IMR-90 (cell line): ENCODE data around the gene VWA7. TPM values are rescaled to one million over a fixed set of nuclear protein-coding genes. Genes with fewer than 3 reads are reported as not detected.

Experiments used
- ATAC-seq: fragments of 200-7000 bp; cut with Tn5 transposase; 2 replicates; pipeline ENCODE4 v1.9.1; 2020; ENCODE audit warnings: low read depth, mild to moderate bottlenecking, moderate library complexity
- BruUV-seq: library from RNA; stranded (reverse); fragments of 400-500 nt; replicated peaks from 2 replicates; lab custom pipeline; 2021; lab: Mats Ljungman, UMichigan
- CTCF ChIA-PET: fragments of 300-600 bp; formaldehyde crosslinking; extraction: SDS; loops from one replicate; lab custom pipeline; 2021; ENCODE audit warnings: antibody characterized with exemption; lab: Yijun Ruan, JAX
- POLR2A ChIA-PET: fragments of 300-600 bp; sonication (Branson Sonifier 250); formaldehyde crosslinking; loops from one replicate; lab custom pipeline; 2022; ENCODE audit warnings: antibody characterized with exemption; ENCODE audit not compliant: unreplicated experiment; lab: Charles Lee
- DNase-seq: peaks from one replicate; pipeline ENCODE4 v3.0.0; 2013
- H2AFZ ChIP-seq: replicated peaks from 2 replicates; pipeline ENCODE3; 2013; ENCODE audit warnings: low read length, mild to moderate bottlenecking; ENCODE audit not compliant: poor library complexity
- H2AK5ac ChIP-seq: 2 replicates; pipeline ENCODE4 v1.6.1; 2013; ENCODE audit warnings: low read depth, low read length, inconsistent platforms
- H2AK9ac ChIP-seq: replicated peaks from 2 replicates; pipeline ENCODE3; 2013; ENCODE audit warnings: mild to moderate bottlenecking, low read depth, low read length, moderate library complexity; ENCODE audit not compliant: poor library complexity
- H2BK120ac ChIP-seq: 2 replicates; pipeline ENCODE4 v1.6.1; 2013; ENCODE audit warnings: low read depth, low read length, inconsistent platforms
- H2BK15ac ChIP-seq: 3 replicates; pipeline ENCODE4 v1.6.1; 2013; ENCODE audit warnings: low read depth, low read length, inconsistent platforms
- H2BK20ac ChIP-seq: 2 replicates; pipeline ENCODE4 v1.6.1; 2013; ENCODE audit warnings: low read depth, mild to moderate bottlenecking, inconsistent platforms, low read length, moderate library complexity
- H2BK5ac ChIP-seq: 2 replicates; pipeline ENCODE4 v1.6.1; 2013; ENCODE audit warnings: mild to moderate bottlenecking, low read depth, low read length, inconsistent platforms; ENCODE audit not compliant: poor library complexity, severe bottlenecking
- H3K14ac ChIP-seq: replicated peaks from 2 replicates; pipeline ENCODE4 v1.6.1; 2013; ENCODE audit warnings: low read depth, low read length, inconsistent platforms
- H3K18ac ChIP-seq: 2 replicates; pipeline ENCODE4 v1.6.1; 2013; ENCODE audit warnings: low read depth, low read length, control low read depth
- H3K23ac ChIP-seq: 2 replicates; pipeline ENCODE4 v1.6.1; 2013; ENCODE audit warnings: low read depth, low read length, inconsistent platforms
- H3K27ac ChIP-seq: 2 replicates; pipeline ENCODE4 v1.5.1; 2013; ENCODE audit warnings: mild to moderate bottlenecking, control low read depth, low read length; ENCODE audit not compliant: insufficient read depth
- H3K27me3 ChIP-seq: 2 replicates; pipeline ENCODE4 v1.6.1; 2013; ENCODE audit warnings: low read length; ENCODE audit not compliant: control insufficient read depth, insufficient read depth
- H3K36me3 ChIP-seq: 2 replicates; pipeline ENCODE4 v1.6.1; 2013; ENCODE audit warnings: low read length, mixed read lengths; ENCODE audit not compliant: control insufficient read depth, insufficient read depth
- H3K4ac ChIP-seq: 2 replicates; pipeline ENCODE4 v1.6.1; 2013; ENCODE audit warnings: low read depth, low read length, inconsistent platforms
- H3K4me1 ChIP-seq: 2 replicates; pipeline ENCODE4 v1.6.1; 2013; ENCODE audit warnings: low read length, mixed read lengths; ENCODE audit not compliant: control insufficient read depth, insufficient read depth
- H3K4me2 ChIP-seq: 2 replicates; pipeline ENCODE4 v1.6.1; 2013; ENCODE audit warnings: low read depth, mild to moderate bottlenecking, control low read depth, low read length, moderate library complexity
- H3K4me3 ChIP-seq: 2 replicates; pipeline ENCODE4 v1.5.1; 2013; ENCODE audit warnings: low read depth, mild to moderate bottlenecking, control low read depth, low read length, moderate library complexity; ENCODE audit not compliant: insufficient read depth
- H3K56ac ChIP-seq: 2 replicates; pipeline ENCODE4 v1.6.1; 2013; ENCODE audit warnings: low read length, inconsistent platforms; ENCODE audit not compliant: insufficient read depth; ENCODE audit errors: extremely low read depth
- H3K79me1 ChIP-seq, 2 experiments: 2 replicates each; pipeline ENCODE4 v1.6.1; 2013; ENCODE audit warnings: low read length in 2 of 2, inconsistent platforms in 1 of 2, low read depth in 1 of 2
- H3K9ac ChIP-seq: 2 replicates; pipeline ENCODE4 v1.6.1; 2013; ENCODE audit warnings: low read depth, low read length, control low read depth
- H3K9me1 ChIP-seq: 2 replicates; pipeline ENCODE4 v1.6.1; 2013; ENCODE audit warnings: low read length, inconsistent platforms; ENCODE audit not compliant: insufficient read depth
- H3K9me3 ChIP-seq: 2 replicates; pipeline ENCODE4 v1.6.1; 2013; ENCODE audit warnings: low read length; ENCODE audit not compliant: control insufficient read depth, insufficient read depth
- H4K20me1 ChIP-seq: 2 replicates; pipeline ENCODE4 v1.6.1; 2013; ENCODE audit warnings: low read length, inconsistent platforms; ENCODE audit not compliant: insufficient read depth
- H4K5ac ChIP-seq: 2 replicates; pipeline ENCODE4 v1.6.1; 2013; ENCODE audit warnings: mild to moderate bottlenecking, low read depth, low read length, control low read depth
- H4K8ac ChIP-seq, 2 experiments: 2 replicates each; pipeline ENCODE4 v1.6.1; 2013; ENCODE audit warnings: low read depth in 2 of 2, low read length in 2 of 2, control low read depth in 1 of 2, inconsistent platforms in 1 of 2
- H4K91ac ChIP-seq: 2 replicates; pipeline ENCODE4 v1.6.1; 2013; ENCODE audit warnings: low read depth, low read length, inconsistent platforms; ENCODE audit not compliant: insufficient read depth
- BHLHE40 ChIP-seq: fragments of 150-350 bp; IDR thresholded peaks from 2 replicates; pipeline ENCODE4 v1.6.1; 2016; ENCODE audit warnings: mild to moderate bottlenecking, low read depth, low read length
- CEBPB ChIP-seq: IDR thresholded peaks from 2 replicates; pipeline ENCODE4 v1.6.1; 2012; ENCODE audit warnings: low read depth, low read length, improper control_type of control experiment
- CHD1 ChIP-seq: IDR thresholded peaks from 2 replicates; pipeline ENCODE4 v1.6.1; 2012; ENCODE audit warnings: low read depth, low read length, improper control_type of control experiment
- CTCF ChIP-seq: conservative IDR thresholded peaks from 2 replicates; pipeline ENCODE4 v1.5.1; 2012; ENCODE audit warnings: mild to moderate bottlenecking, low read depth, low read length, improper control_type of control experiment
- ELK1 ChIP-seq: fragments of 150-350 bp; IDR thresholded peaks from 2 replicates; pipeline ENCODE4 v1.6.1; 2016; ENCODE audit warnings: low read depth, mild to moderate bottlenecking, low read length, moderate library complexity, borderline replicate concordance
- FOS ChIP-seq: fragments of 150-350 bp; IDR thresholded peaks from 2 replicates; pipeline ENCODE4 v1.6.1; 2016; ENCODE audit warnings: low read depth, low read length
- MAFK ChIP-seq: IDR thresholded peaks from 2 replicates; pipeline ENCODE4 v1.6.1; 2012; ENCODE audit warnings: low read depth, low read length, improper control_type of control experiment
- MAZ ChIP-seq: IDR thresholded peaks from 2 replicates; pipeline ENCODE4 v1.6.1; 2012; ENCODE audit warnings: low read depth, mild to moderate bottlenecking, low read length, improper control_type of control experiment, moderate library complexity, borderline replicate concordance
- NFE2L2 ChIP-seq: fragments of 150-350 bp; IDR thresholded peaks from 2 replicates; pipeline ENCODE4 v1.6.1; 2016; ENCODE audit warnings: low read depth, mild to moderate bottlenecking, low read length
- POLR2A ChIP-seq: IDR thresholded peaks from 2 replicates; pipeline ENCODE4 v1.6.1; 2012; ENCODE audit warnings: mild to moderate bottlenecking, low read depth, low read length
- RAD21 ChIP-seq: IDR thresholded peaks from 2 replicates; pipeline ENCODE4 v1.6.1; 2012; ENCODE audit warnings: low read length, improper control_type of control experiment
- RFX5 ChIP-seq: IDR thresholded peaks from 2 replicates; pipeline ENCODE4 v1.8.0; 2012; ENCODE audit warnings: low read depth, mild to moderate bottlenecking, low read length, moderate library complexity
- SMC3 ChIP-seq: fragments of 150-350 bp; IDR thresholded peaks from 2 replicates; pipeline ENCODE4 v1.6.1; 2016; ENCODE audit warnings: low read depth, mild to moderate bottlenecking, antibody characterized with exemption, low read length, moderate library complexity
- USF2 ChIP-seq: fragments of 150-350 bp; IDR thresholded peaks from 2 replicates; pipeline ENCODE4 v1.6.1; 2017; ENCODE audit warnings: mild to moderate bottlenecking, antibody characterized with exemption, low read length, low read depth
- WGBS, 2 experiments: methylation state at CpG; one replicate each; pipeline versions ENCODE4 v1.1.5 to v1.1.7; 2013; ENCODE audit warnings: missing lambda C conversion rate in 2 of 2; ENCODE audit not compliant: insufficient read length in 1 of 2; ENCODE audit errors: extremely low coverage in 2 of 2; 5-methylcytosine and 5-hydroxymethylcytosine counted together
- dilution Hi-C: fragments of 300-500 bp; cut with HindIII; formaldehyde crosslinking; loops from one replicate; pipeline ENCODE4 v1.14.3; 2018; ENCODE audit warnings: low sequenced_read_pairs; ENCODE audit not compliant: unreplicated experiment
- in situ Hi-C: fragments of 300-500 bp; cut with MboI; formaldehyde crosslinking; loops from 3 replicates; pipeline ENCODE4 v1.14.3; 2019; ENCODE audit warnings: low sequenced_read_pairs, inconsistent platforms, mixed read lengths
- intact Hi-C: fragments of 100-400 bp; cut with micrococcal nuclease; formaldehyde crosslinking; loops from 2 replicates; pipeline ENCODE4 v1.10.0; 2022
- polyA plus RNA-seq, 3 experiments: library from polyadenylated mRNA; depleted of rRNA; stranded (reverse); fragments of >200 nt; gene quantifications; 2 replicates each; pipeline ENCODE4 v1.2.3, GENCODE V29; 2012; ENCODE audit warnings: low replicate concordance in 1 of 3
- total RNA-seq: library from RNA; depleted of rRNA; stranded (reverse); fragments of >200 nt; gene quantifications from 2 replicates; pipeline ENCODE4 v1.2.3, GENCODE V29; 2012

VWA7 gene
- total and polyA plus RNA-seq, 2 of the 4 experiments (the other 2 are of a cell fraction) = under 0.01 to 1.4 TPM

GRCh38 chr6:31728767-31729514 lies 48.2 kb downstream of the VWA7 start, which contains the start of gene DDAH2:
Gene DDAH2, minus strand, starts transcription at chr6:31729299. Its CDS starts 138 bp downstream, at chr6:31729161.
- peaks cover under 1% of the 10 kb centered on the region; the same call in 1 of the 2 replicates for H3K9me1 ChIP-seq
- H3K79me1 ChIP-seq = peaks cover 0 to 44% of the 10 kb centered on the region in 2 experiments; a peak in 3 of 4 replicates
- ChIA-PET POLR2A (interaction anchor here (0.6 kb wide), 1 partner anchor 189 kb away, joined by 3 read pairs; no protein-coding TSS in a partner anchor), CTCF (interaction anchor here (0.5 to 0.7 kb wide), 2 partner anchors 42 to 48 kb away, joined by 3 read pairs; partner anchors contain the start of gene LY6G5C)
- BruUV-seq = no TSS peak
- no peaks in the 10 kb centered on the region for H3K9me3 ChIP-seq
- H3K56ac ChIP-seq = peak within 1 kb of the TSS; percentile 67
- peak within 1 kb of the TSS; percentile 78 for H2BK120ac ChIP-seq
- peaks cover 44% of the 10 kb centered on the region for H3K36me3 ChIP-seq
- peak within 1 kb of the TSS; percentile 83 for H2BK5ac ChIP-seq
- WGBS, 2 experiments = 6% methylated on average over 14 of the region's 36 CpGs; no CpG with 5 or more reads in 1 of the 2 experiments
- H2BK20ac ChIP-seq = 0 out of 2 replicates have a peak within 1 kb of the TSS, but pooled peaks have one; percentile 6
- ATAC-seq (peak; percentile 33), DNase-seq (no peak)
- peak within 1 kb of the TSS; percentile 90 for H2AK5ac ChIP-seq
- peaks cover 3% of the 10 kb centered on the region for H3K4me1 ChIP-seq
- H4K8ac ChIP-seq = peak within 1 kb of the TSS; percentile 17 to 82; a peak in 2 of 4 replicates
- H3K14ac ChIP-seq = peak within 1 kb of the TSS; percentile 89
- H3K4me3 ChIP-seq = peak within 1 kb of the TSS; percentile 85
- H2BK15ac ChIP-seq = peak within 1 kb of the TSS; percentile 45; the same call in 1 of the 3 replicates
- intact Hi-C loops (loop anchor here (2.0 kb wide), 2 partner anchors 48 to 102 kb away; partner anchors contain the start of gene LY6G5C), in situ Hi-C loops (no loop called here), dilution Hi-C loops (no loop called here)
- peak within 1 kb of the TSS; percentile 50 for H4K5ac ChIP-seq
- H3K18ac ChIP-seq = peak within 1 kb of the TSS; percentile 66; the same call in 1 of the 2 replicates
- H3K27me3 ChIP-seq = no peaks in the 10 kb centered on the region
- H2AFZ ChIP-seq = peak within 1 kb of the TSS; percentile 96
- H3K9ac ChIP-seq = peak within 1 kb of the TSS; percentile 81
- peaks cover 26% of the 10 kb centered on the region for H4K20me1 ChIP-seq
- peak within 1 kb of the TSS; percentile 91; the same call in 1 of the 2 replicates for H3K23ac ChIP-seq
- peak within 1 kb of the TSS; percentile 92 for H3K4me2 ChIP-seq
- H3K4ac ChIP-seq = peak within 1 kb of the TSS; percentile 92
- H2AK9ac ChIP-seq = peak within 1 kb of the TSS; percentile 99
- peak within 1 kb of the TSS; percentile 72 for H4K91ac ChIP-seq
- peak within 1 kb of the TSS; percentile 85 for H3K27ac ChIP-seq
- no peak for TF ChIP-seq POLR2A
- TF ChIP-seq MAZ = no peak; the same call in 1 of the 2 replicates
- TF ChIP-seq BHLHE40 = no peak
- TF ChIP-seq CTCF = no peak
- no peak for TF ChIP-seq RFX5
- no peak for TF ChIP-seq CHD1
- TF ChIP-seq SMC3 = no peak
- TF ChIP-seq CEBPB = no peak
- TF ChIP-seq MAFK = no peak
- no peak for TF ChIP-seq USF2
- no peak for TF ChIP-seq NFE2L2
- TF ChIP-seq ELK1 = no peak
- TF ChIP-seq FOS = no peak
- no peak for TF ChIP-seq RAD21
